COLO829 (cell line): ENCODE results near the gene ENTREP1.
"Not testable (repeated sequence)": the region's sequence is repeated elsewhere in the genome, so short reads cannot be mapped to it uniquely, and the experiment has no call there.

ENCODE experiments used
- DNase-seq: peaks from one replicate; pipeline ENCODE4 v3.0.0; 2012; ENCODE audit warnings: low spot score

ENTREP1 gene

GRCh38 chr9:69411931-69412740 is 87.1 kb downstream of the ENTREP1 start:
- DNase-seq: no peak

- DNase-seq: peak; percentile 55
Observed at GRCh38 chr9:69412741-69413150, 87.7 kb downstream of the ENTREP1 start.

- DNase-seq: no peak
Observed at GRCh38 chr9:69420611-69421270, 95.7 kb downstream of the ENTREP1 start.

GRCh38 chr9:69421908-69422801 is 97.1 kb downstream of the ENTREP1 start:
- peak; percentile 81 for DNase-seq

GRCh38 chr9:69425136-69425801 is 100.3 kb downstream of the ENTREP1 start:
- no peak for DNase-seq

- peak; percentile 95 for DNase-seq
Observed at GRCh38 chr9:69427286-69427685, 102.3 kb downstream of the ENTREP1 start.

GRCh38 chr9:69428017-69428785 is 103.2 kb downstream of the ENTREP1 start:
- no peak for DNase-seq

- no peak for DNase-seq
Observed at GRCh38 chr9:69429281-69429680, 104.3 kb downstream of the ENTREP1 start.

- DNase-seq: no peak
Observed at GRCh38 chr9:69430206-69430605, 105.2 kb downstream of the ENTREP1 start.

- DNase-seq: no peak
Observed at GRCh38 chr9:69431203-69431602, 106.2 kb downstream of the ENTREP1 start.

- no peak for DNase-seq
Observed at GRCh38 chr9:69431777-69432176, 106.8 kb downstream of the ENTREP1 start.

GRCh38 chr9:69432623-69433022 is 107.6 kb downstream of the ENTREP1 start:
- no peak for DNase-seq

GRCh38 chr9:69433392-69433791 is 108.4 kb downstream of the ENTREP1 start:
- DNase-seq: no peak

GRCh38 chr9:69433968-69434367 is 109.0 kb downstream of the ENTREP1 start:
- no peak for DNase-seq

GRCh38 chr9:69439654-69440053 is 114.6 kb downstream of the ENTREP1 start:
- not testable (repeated sequence) for DNase-seq

GRCh38 chr9:69440254-69440955 is 115.4 kb downstream of the ENTREP1 start:
- not testable (repeated sequence) for DNase-seq
